Measurements from ENCODE around the gene SPATA2. TPM values are rescaled to one million over a fixed set of nuclear protein-coding genes. Genes with fewer than 3 reads are reported as not detected.
"Not testable (repeated sequence)": the region's sequence is repeated elsewhere in the genome, so short reads cannot be mapped to it uniquely, and the experiment has no call there.

The SPATA2 gene
- total RNA-seq, 2 donors from 2014 or later, result 10.6 to 10.8 TPM

GRCh38 chr20:49905415-49906091 lies 9.8 kb downstream of the SPATA2 start:
- peaks cover 6 to 9% of the 10 kb centered on the region in 2 donors for H3K36me3 Mint-ChIP-seq (ENCODE audit: insufficient read depth in 2 of 2)

GRCh38 chr20:49904440-49905214 lies 10.7 kb downstream of the SPATA2 start:
- H3K36me3 Mint-ChIP-seq (ENCODE audit: insufficient read depth in 2 of 2), result peaks cover 6 to 9% of the 10 kb centered on the region in 2 donors
- H3K9me3 Mint-ChIP-seq, result no peaks in the 10 kb centered on the region
- DNase-seq (no peak), ATAC-seq (replicated peaks in 1 of 2) (no peak)
- no peak overlapping the region for H3K4me3 Mint-ChIP-seq
- no peaks in the 10 kb centered on the region for H3K27me3 Mint-ChIP-seq (ENCODE audit: low read depth)
- H3K4me1 Mint-ChIP-seq (ENCODE audit: low read depth), result peaks cover 3% of the 10 kb centered on the region
- no peak overlapping the region for H3K27ac Mint-ChIP-seq

More at GRCh38 chr20:49905415-49906091, 9.8 kb downstream of the SPATA2 start:
- no peaks in the 10 kb centered on the region for H3K27me3 Mint-ChIP-seq (ENCODE audit: low read depth)
- peaks cover 4% of the 10 kb centered on the region for H3K4me1 Mint-ChIP-seq (ENCODE audit: low read depth)
- no peak for DNase-seq
- H3K9me3 Mint-ChIP-seq, result no peaks in the 10 kb centered on the region
- no peak overlapping the region for H3K27ac Mint-ChIP-seq
- no peak for ATAC-seq (replicated peaks in 1 of 2)
- H3K4me3 Mint-ChIP-seq, result no peak overlapping the region

- no peak overlapping the region for H3K27ac Mint-ChIP-seq
- H3K36me3 Mint-ChIP-seq (ENCODE audit: insufficient read depth in 2 of 2), result peaks cover 2 to 7% of the 10 kb centered on the region in 2 donors
Observed at GRCh38 chr20:49901588-49901987, 13.7 kb downstream of the SPATA2 start.

GRCh38 chr20:49899541-49900383 lies 15.6 kb downstream of the SPATA2 start:
- ATAC-seq (replicated peaks in 1 of 2) (no peak), DNase-seq (no peak)
- Mint-ChIP-seq H3K27ac (no peak overlapping the region), H3K4me3 (no peak overlapping the region), H3K4me1 (ENCODE audit: low read depth) (peaks cover 3% of the 10 kb centered on the region), H3K27me3 (ENCODE audit: low read depth) (no peaks in the 10 kb centered on the region), H3K9me3 (no peaks in the 10 kb centered on the region), H3K36me3 (ENCODE audit: insufficient read depth in 2 of 2) (peaks cover 2 to 4% of the 10 kb centered on the region in 2 donors)

More at GRCh38 chr20:49901588-49901987, 13.7 kb downstream of the SPATA2 start:
- Mint-ChIP-seq H3K27me3 (ENCODE audit: low read depth) (no peaks in the 10 kb centered on the region), H3K9me3 (no peaks in the 10 kb centered on the region), H3K4me1 (ENCODE audit: low read depth) (no peaks in the 10 kb centered on the region), H3K4me3 (no peak overlapping the region)
- DNase-seq, result no peak
- no peak for ATAC-seq (replicated peaks in 1 of 2)

- DNase-seq, result no peak
- Mint-ChIP-seq H3K4me3 (no peak overlapping the region), H3K4me1 (ENCODE audit: low read depth) (peaks cover 37% of the 10 kb centered on the region), H3K36me3 (ENCODE audit: insufficient read depth in 2 of 2) (peaks cover 0 to 2% of the 10 kb centered on the region in 2 donors), H3K27me3 (ENCODE audit: low read depth) (no peaks in the 10 kb centered on the region), H3K27ac (no peak overlapping the region), H3K9me3 (peaks cover 0 to 2% of the 10 kb centered on the region in 2 donors)
- ATAC-seq (replicated peaks in 1 of 2), result no peak
Observed at GRCh38 chr20:49896204-49896603, 19.1 kb downstream of the SPATA2 start.

- H3K27me3 Mint-ChIP-seq (ENCODE audit: low read depth); ATAC-seq (replicated peaks in 1 of 2); H3K36me3 Mint-ChIP-seq (ENCODE audit: insufficient read depth in 2 of 2); H3K4me3 Mint-ChIP-seq; H3K9me3 Mint-ChIP-seq; DNase-seq; H3K27ac Mint-ChIP-seq: not testable (repeated sequence)
- H3K4me1 Mint-ChIP-seq (ENCODE audit: low read depth), result peaks cover 37% of the 10 kb centered on the region
Observed at GRCh38 chr20:49895474-49896093, 19.7 kb downstream of the SPATA2 start.

GRCh38 chr20:49894073-49894470 lies 21.3 kb downstream of the SPATA2 start:
- H3K27me3 Mint-ChIP-seq (ENCODE audit: low read depth), result no peaks in the 10 kb centered on the region

GRCh38 chr20:49893242-49894072 lies 21.9 kb downstream of the SPATA2 start:
- Mint-ChIP-seq H3K9me3 (peaks cover 0 to 2% of the 10 kb centered on the region in 2 donors), H3K27me3 (ENCODE audit: low read depth) (no peaks in the 10 kb centered on the region), H3K36me3 (ENCODE audit: insufficient read depth in 2 of 2) (peaks cover 2 to 7% of the 10 kb centered on the region in 2 donors), H3K27ac (peak overlapping the region; percentile 96), H3K4me1 (ENCODE audit: low read depth) (peaks cover 46% of the 10 kb centered on the region), H3K4me3 (peak overlapping the region; percentile 56 to 84)
- DNase-seq, result peak; percentile 58 to 67
- peak; percentile 83 for ATAC-seq (replicated peaks in 1 of 2)

More at GRCh38 chr20:49894073-49894470, 21.3 kb downstream of the SPATA2 start:
- ATAC-seq (replicated peaks in 1 of 2) (peak; percentile 68 to 74), DNase-seq (peak; percentile 49 to 60)
- Mint-ChIP-seq H3K9me3 (peaks cover 0 to 2% of the 10 kb centered on the region in 2 donors), H3K4me3 (peak overlapping the region; percentile 56 to 84), H3K27ac (peak overlapping the region; percentile 95), H3K4me1 (ENCODE audit: low read depth) (peaks cover 39% of the 10 kb centered on the region), H3K36me3 (ENCODE audit: insufficient read depth in 2 of 2) (peaks cover 1 to 2% of the 10 kb centered on the region in 2 donors)

- H3K27me3 Mint-ChIP-seq (ENCODE audit: low read depth), result no peaks in the 10 kb centered on the region
- peaks cover 2 to 9% of the 10 kb centered on the region in 2 donors for H3K36me3 Mint-ChIP-seq (ENCODE audit: insufficient read depth in 2 of 2)
- peak overlapping the region; percentile 96 for H3K27ac Mint-ChIP-seq
- H3K4me3 Mint-ChIP-seq, result peak overlapping the region; percentile 46 to 81
- peaks cover 49% of the 10 kb centered on the region for H3K4me1 Mint-ChIP-seq (ENCODE audit: low read depth)
- DNase-seq (no peak), ATAC-seq (replicated peaks in 1 of 2) (no peak)
- peaks cover 0 to 2% of the 10 kb centered on the region in 2 donors for H3K9me3 Mint-ChIP-seq
Observed at GRCh38 chr20:49892817-49893216, 22.5 kb downstream of the SPATA2 start.

- ATAC-seq (replicated peaks in 1 of 2) (no peak), DNase-seq (no peak)
- no peaks in the 10 kb centered on the region for H3K27me3 Mint-ChIP-seq (ENCODE audit: low read depth)
- peak overlapping the region; percentile 96 for H3K27ac Mint-ChIP-seq
- peaks cover 0 to 2% of the 10 kb centered on the region in 2 donors for H3K9me3 Mint-ChIP-seq
- peaks cover 54% of the 10 kb centered on the region for H3K4me1 Mint-ChIP-seq (ENCODE audit: low read depth)
- H3K4me3 Mint-ChIP-seq, result peak overlapping the region in 1 of 2 donors; percentile 81
- H3K36me3 Mint-ChIP-seq (ENCODE audit: insufficient read depth in 2 of 2), result peaks cover 2 to 9% of the 10 kb centered on the region in 2 donors
Observed at GRCh38 chr20:49892260-49892659, 23.1 kb downstream of the SPATA2 start.

- Mint-ChIP-seq H3K36me3 (ENCODE audit: insufficient read depth in 2 of 2) (peaks cover 2 to 9% of the 10 kb centered on the region in 2 donors), H3K4me1 (ENCODE audit: low read depth) (peaks cover 57% of the 10 kb centered on the region)
- ATAC-seq (replicated peaks in 1 of 2), result peak; percentile 33 to 46
Observed at GRCh38 chr20:49891476-49892110, 23.7 kb downstream of the SPATA2 start.

More at GRCh38 chr20:49891476-49892110, 23.7 kb downstream of the SPATA2 start:
- peaks cover 0 to 2% of the 10 kb centered on the region in 2 donors for H3K9me3 Mint-ChIP-seq
- peak overlapping the region; percentile 24 to 49 for H3K4me3 Mint-ChIP-seq
- H3K27ac Mint-ChIP-seq, result peak overlapping the region; percentile 95
- H3K27me3 Mint-ChIP-seq (ENCODE audit: low read depth), result no peaks in the 10 kb centered on the region
- DNase-seq, result no peak

Data from activated T-cell treated with anti-CD3 and anti-CD28 coated beads, Interleukin-2, amount 50 U/mL, for 72 hours (primary cell).